Endodermal cell (in vitro differentiated cells): ENCODE results near the gene ASXL2. TPM values are rescaled to one million over a fixed set of nuclear protein-coding genes. Genes with fewer than 3 reads are reported as not detected.
A peak's percentile ranks its signal among the peaks of the same experiment; 100 is the strongest.
"Not testable (repeated sequence)": the region's sequence is repeated elsewhere in the genome, so short reads cannot be mapped to it uniquely, and the experiment has no call there.

Experiments
- DNase-seq: peaks from one replicate; pipeline ENCODE4 v3.0.0-alpha.2; 2017
- H3K27ac ChIP-seq: 2 replicates; pipeline ENCODE4 v1.5.1; 2013; ENCODE audit warnings: mild to moderate bottlenecking, low read depth, low read length, moderate library complexity
- H3K27me3 ChIP-seq: 2 replicates; pipeline ENCODE4 v1.6.1; 2013; ENCODE audit warnings: mild to moderate bottlenecking, low read length, moderate library complexity; ENCODE audit not compliant: insufficient read depth, control insufficient read depth, poor library complexity, severe bottlenecking
- H3K36me3 ChIP-seq: 2 replicates; pipeline ENCODE4 v1.7.0; 2013; ENCODE audit warnings: mild to moderate bottlenecking, low read length, moderate library complexity; ENCODE audit not compliant: control insufficient read depth, insufficient read depth
- H3K4me1 ChIP-seq: one replicate; pipeline ENCODE4 v1.7.0; 2013; ENCODE audit warnings: low read length; ENCODE audit not compliant: control insufficient read depth, insufficient read depth
- H3K4me3 ChIP-seq: 2 replicates; pipeline ENCODE4 v1.5.1; 2013; ENCODE audit warnings: mild to moderate bottlenecking, low read length, moderate library complexity
- H3K9ac ChIP-seq: 2 replicates; pipeline ENCODE4 v1.6.1; 2013; ENCODE audit warnings: mild to moderate bottlenecking, low read length, moderate library complexity; ENCODE audit not compliant: poor library complexity, severe bottlenecking; ENCODE audit errors: extremely low read depth
- H3K9me3 ChIP-seq: 2 replicates; pipeline ENCODE4 v1.6.1; 2013; ENCODE audit warnings: mild to moderate bottlenecking, low read length, moderate library complexity; ENCODE audit not compliant: control insufficient read depth
- H3K27ac Mint-ChIP-seq: 2 replicates; pipeline ENCODE4 v1.8.0; 2020; ENCODE audit warnings: mixed read lengths
- H3K27me3 Mint-ChIP-seq: 2 replicates; pipeline ENCODE4 v1.8.0; 2021; ENCODE audit warnings: mild to moderate bottlenecking, mixed read lengths; ENCODE audit not compliant: insufficient read depth
- H3K36me3 Mint-ChIP-seq: 2 replicates; pipeline ENCODE4 v1.8.0; 2020; ENCODE audit warnings: low read depth, mixed read lengths
- H3K4me1 Mint-ChIP-seq: 2 replicates; pipeline ENCODE4 v1.8.0; 2020; ENCODE audit warnings: mixed read lengths
- H3K4me3 Mint-ChIP-seq: 2 replicates; pipeline ENCODE4 v1.8.0; 2020; ENCODE audit warnings: mild to moderate bottlenecking, moderate library complexity, mixed read lengths
- H3K9me3 Mint-ChIP-seq: 2 replicates; pipeline ENCODE4 v1.8.0; 2020; ENCODE audit warnings: mild to moderate bottlenecking, mixed read lengths
- CTCF ChIP-seq: fragments of 200-600 bp; sonication (generic); conservative IDR thresholded peaks from 2 replicates; pipeline ENCODE4 v1.5.0; 2021; ENCODE audit warnings: antibody characterized with exemption, mild to moderate bottlenecking
- WGBS, 2 experiments: methylation state at CpG; one replicate each; pipeline versions ENCODE4 v1.1.5 to v1.1.7; 2013; ENCODE audit warnings: missing lambda C conversion rate in 2 of 2, mixed read lengths in 1 of 2; ENCODE audit not compliant: insufficient coverage in 1 of 2, insufficient read length in 1 of 2; 5-methylcytosine and 5-hydroxymethylcytosine counted together
- total RNA-seq, 2 donors: library from RNA; stranded (reverse); fragmentation: NEBNext Ultra II Directional in 1 of 2; extraction: Animal tissue kit (Norgen Biotek cat#: 25700) in 1 of 2; gene quantifications; 2 replicates in 1 of 2; 3 replicates in 1 of 2; pipeline ENCODE4 v1.2.1, GENCODE V29; 2021

The ASXL2 gene
- total RNA-seq, 2 donors from 2014 or later, result 33.2 to 41.7 TPM

- Mint-ChIP-seq H3K27me3 (no peaks in the 10 kb centered on the region), H3K27ac (peak overlapping the region; percentile 60), H3K4me3 (peak overlapping the region; percentile 17), H3K4me1 (peaks cover 12% of the 10 kb centered on the region), H3K36me3 (no peaks in the 10 kb centered on the region), H3K9me3 (peaks cover 25% of the 10 kb centered on the region)
- Histone ChIP-seq H3K27me3 (no peaks in the 10 kb centered on the region), H3K4me1 (peaks cover 3% of the 10 kb centered on the region), H3K9me3 (peaks cover 5% of the 10 kb centered on the region), H3K4me3 (peak overlapping the region; percentile 30), H3K36me3 (no peaks in the 10 kb centered on the region), H3K27ac (peak overlapping the region; percentile 84), H3K9ac (no peak overlapping the region)
- DNase-seq, result peak; percentile 80
- no peak for TF ChIP-seq CTCF
- WGBS, 2 experiments, result 4 to 19% methylated on average over 7 to 10 of the region's 10 CpGs
Observed at GRCh38 chr2:25912851-25913695, 34.8 kb upstream of the ASXL2 start.

DNA sequence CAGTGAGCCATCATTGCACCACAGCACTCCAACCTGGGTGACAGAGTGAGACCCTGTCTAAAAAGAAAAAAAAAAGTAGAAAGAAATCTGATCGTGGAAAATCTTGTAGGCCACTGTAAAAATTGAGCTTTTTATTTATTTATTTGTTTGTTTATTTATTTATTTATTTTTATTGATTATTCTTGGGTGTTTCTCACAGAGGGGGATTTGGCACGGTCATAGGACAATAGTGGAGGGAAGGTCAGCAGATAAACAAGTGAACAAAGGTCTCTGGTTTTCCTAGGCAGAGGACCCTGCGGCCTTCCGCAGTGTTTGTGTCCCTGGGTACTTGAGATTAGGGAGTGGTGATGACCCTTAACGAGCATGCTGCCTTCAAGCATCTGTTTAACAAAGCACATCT, 31.3 kb upstream of the ASXL2 start:
- H3K36me3 ChIP-seq, H3K27me3 ChIP-seq, H3K9me3 ChIP-seq, H3K4me3 ChIP-seq, H3K27ac ChIP-seq, H3K27me3 Mint-ChIP-seq, H3K36me3 Mint-ChIP-seq, H3K4me3 Mint-ChIP-seq, H3K9ac ChIP-seq, H3K4me1 ChIP-seq, H3K27ac Mint-ChIP-seq, DNase-seq: not testable (repeated sequence)
- WGBS, 2 experiments, result no CpG with 5 or more reads among the region's 5 CpGs
- Mint-ChIP-seq H3K9me3 (peaks cover 15% of the 10 kb centered on the region), H3K4me1 (peaks cover 12% of the 10 kb centered on the region)

- H3K36me3 Mint-ChIP-seq, result no peaks in the 10 kb centered on the region
- WGBS, 2 experiments, result 99 to 100% methylated on average over 1 to 2 of the region's 2 CpGs
- no peaks in the 10 kb centered on the region for H3K36me3 ChIP-seq
- H3K4me1 Mint-ChIP-seq, result no peaks in the 10 kb centered on the region
- H3K4me3 ChIP-seq, result no peak overlapping the region
- peaks cover 3% of the 10 kb centered on the region for H3K9me3 Mint-ChIP-seq
- H3K4me1 ChIP-seq, result no peaks in the 10 kb centered on the region
- no peak for TF ChIP-seq CTCF
- no peak overlapping the region for H3K27ac ChIP-seq
- no peak overlapping the region for H3K4me3 Mint-ChIP-seq
- no peaks in the 10 kb centered on the region for H3K27me3 ChIP-seq
- no peaks in the 10 kb centered on the region for H3K27me3 Mint-ChIP-seq
- H3K9ac ChIP-seq, result no peak overlapping the region
- DNase-seq, result no peak
- H3K9me3 ChIP-seq, result no peaks in the 10 kb centered on the region
- H3K27ac Mint-ChIP-seq, result no peak overlapping the region
Observed at GRCh38 chr2:25905126-25905525, 26.8 kb upstream of the ASXL2 start.
